GM12878 (cell line): ENCODE measurements around the gene ANKRD55. TPM values are rescaled to one million over a fixed set of nuclear protein-coding genes. Genes with fewer than 3 reads are reported as not detected.

Source experiments
- ASH2L ChIP-seq: fragments of 300-600, 200-600 bp; sonication (generic); IDR thresholded peaks from 2 replicates; pipeline ENCODE4 v1.6.1; 2017; ENCODE audit warnings: low read depth, mild to moderate bottlenecking, borderline replicate concordance
- CEBPB ChIP-seq, 2 experiments: fragments of 150-350 bp in 1 of 2; IDR thresholded peaks; 2 replicates each; pipeline ENCODE4 v1.6.1; 2012 to 2014; ENCODE audit warnings: low read depth in 2 of 2, low read length in 2 of 2, borderline replicate concordance in 1 of 2, inconsistent platforms in 1 of 2
- CUX1 ChIP-seq: IDR thresholded peaks from 2 replicates; pipeline ENCODE4 v1.6.1; 2012; ENCODE audit warnings: improper control_type of control experiment, low read depth, low read length; ENCODE audit not compliant: insufficient replicate concordance
- IRF3 ChIP-seq: fragments of 450-650 bp; IDR thresholded peaks from 2 replicates; pipeline ENCODE4 v1.6.1; 2014; ENCODE audit warnings: mild to moderate bottlenecking
- MTA3 ChIP-seq: IDR thresholded peaks from 2 replicates; pipeline ENCODE4 v1.6.1; 2012; ENCODE audit warnings: low read length, inconsistent platforms, borderline replicate concordance
- MYC ChIP-seq: IDR thresholded peaks from 2 replicates; pipeline ENCODE4 v1.6.1; 2011; ENCODE audit warnings: mild to moderate bottlenecking, low read length, moderate library complexity, inconsistent platforms; ENCODE audit not compliant: insufficient read depth, insufficient replicate concordance, insufficient read length, severe bottlenecking
- NFXL1 ChIP-seq: fragments of 450-650 bp; IDR thresholded peaks from 2 replicates; pipeline ENCODE4 v1.6.1; 2017; ENCODE audit warnings: antibody characterized with exemption, mild to moderate bottlenecking, borderline replicate concordance
- NR2C2 ChIP-seq: IDR thresholded peaks from 2 replicates; pipeline ENCODE4 v1.6.1; 2011; ENCODE audit warnings: borderline replicate concordance, low read depth; ENCODE audit not compliant: control insufficient read depth, insufficient read length
- POLR2A ChIP-seq: IDR thresholded peaks from 2 replicates; pipeline ENCODE4 v1.6.1; 2011; ENCODE audit warnings: low read depth, mild to moderate bottlenecking, low read length
- RBBP5 ChIP-seq: fragments of 200-600 bp; sonication (generic); conservative IDR thresholded peaks from 2 replicates; pipeline ENCODE4 v1.6.1; 2016
- RFX5 ChIP-seq: IDR thresholded peaks from 2 replicates; pipeline ENCODE4 v1.6.1; 2011; ENCODE audit warnings: low read depth, low read length, improper control_type of control experiment
- SIN3A ChIP-seq: IDR thresholded peaks from 2 replicates; pipeline ENCODE4 v1.6.1; 2012; ENCODE audit warnings: low read depth, low read length, improper control_type of control experiment
- SP1 ChIP-seq: IDR thresholded peaks from one replicate; pipeline ENCODE4 v1.6.1; 2011; ENCODE audit warnings: low read depth, low read length
- SREBF2 ChIP-seq: IDR thresholded peaks from 2 replicates; pipeline ENCODE4 v1.6.1; 2012; ENCODE audit warnings: mild to moderate bottlenecking, low read length
- STAT1 ChIP-seq: fragments of 450-650 bp; conservative IDR thresholded peaks from 2 replicates; pipeline ENCODE4 v1.6.1; 2014; ENCODE audit warnings: antibody characterized with exemption, mild to moderate bottlenecking
- TCF12 ChIP-seq: IDR thresholded peaks from 2 replicates; pipeline ENCODE4 v1.6.1; 2011; ENCODE audit warnings: low read depth, mild to moderate bottlenecking, low read length
- WRNIP1 ChIP-seq: IDR thresholded peaks from 2 replicates; pipeline ENCODE4 v1.6.1; 2011; ENCODE audit warnings: low read depth, low read length, improper control_type of control experiment, borderline replicate concordance
- ZBTB33 ChIP-seq: fragments of 450-650 bp; IDR thresholded peaks from 2 replicates; pipeline ENCODE4 v1.6.1; 2017; ENCODE audit warnings: mild to moderate bottlenecking
- ZNF217 ChIP-seq: fragments of 450-650 bp; IDR thresholded peaks from 2 replicates; pipeline ENCODE4 v1.6.1; 2017; ENCODE audit warnings: antibody characterized with exemption, mild to moderate bottlenecking
- polyA plus RNA-seq, 11 experiments: library from polyadenylated mRNA; depleted of rRNA in 4 of 11; unstranded in 6 of 11; stranded (reverse) in 5 of 11; fragments of >200 nt; fragmentation: Nextera tagmentation in 4 of 11; fragmentation: Illumina TruSeq in 1 of 11; extraction: Ambion mirVana in 4 of 11; extraction: Trizol in 1 of 11; gene quantifications; 1 replicate in 1 of 11; 2 replicates in 10 of 11; pipeline versions ENCODE4 v1.2.1 to v1.2.3, GENCODE V29; 2011 to 2016; ENCODE audit warnings: inconsistent platforms in 2 of 11, missing spikeins in 2 of 11, low read depth in 1 of 11
- total RNA-seq, 4 experiments: library from RNA; depleted of rRNA in 3 of 4; stranded (reverse); fragments of >200 nt in 3 of 4; fragmentation: Illumina TruSeq in 1 of 4; extraction: Trizol in 1 of 4; gene quantifications; 2 replicates each; pipeline versions ENCODE4 v1.2.1 to v1.2.3, GENCODE V29; 2013 to 2021

ANKRD55 gene
- total and polyA plus RNA-seq, 10 of the 15 experiments (the other 5 are each of a cell fraction or from before 2014, with no cell fraction given) = 0.04 TPM; not detected in 9

GRCh38 chr5:56270568-56271392 lies 37.6 kb upstream of the ANKRD55 start (continued):
- TF ChIP-seq NR2C2 = no peak
- no peak for TF ChIP-seq SREBF2
- TF ChIP-seq CEBPB (IDR thresholded peaks at IDR 0.05; ENCODE audit: borderline replicate concordance in 1 of 2, low read depth in 2 of 2, low read length in 2 of 2) = no peak
- peak; percentile 52 for TF ChIP-seq TCF12
- no peak for TF ChIP-seq IRF3
- no peak for TF ChIP-seq ZNF217
- TF ChIP-seq NFXL1 = no peak
- no peak for TF ChIP-seq RFX5
- TF ChIP-seq RBBP5 = no peak
- TF ChIP-seq POLR2A = no peak
- TF ChIP-seq SIN3A = no peak
- no peak for TF ChIP-seq MTA3
- no peak for TF ChIP-seq ASH2L
- TF ChIP-seq MYC = no peak
- TF ChIP-seq CUX1 = no peak
- no peak for TF ChIP-seq WRNIP1
- TF ChIP-seq STAT1 = no peak
- TF ChIP-seq ZBTB33 = no peak
- TF ChIP-seq SP1 = no peak
